Stimulated activated CD4-positive, alpha-beta T cell treated with anti-CD3 and anti-CD28 coated beads, Interleukin-1b, Interleukin-23, amount 100 ng/mL, for 1 hour (primary cell): ENCODE measurements around the gene SH2D4B.

ENCODE experiments used
- DNase-seq, 2 donors: peaks; one replicate each; pipeline ENCODE4 v3.0.0-alpha.2; 2020; ENCODE audit warnings: low read depth in 2 of 2

The SH2D4B gene

GRCh38 chr10:80589726-80590373, 52.1 kb downstream of the SH2D4B start:
- no peak for DNase-seq

- no peak for DNase-seq
These were observed 53.0 kb downstream of the SH2D4B start for GRCh38 chr10:80590585-80591125.

- DNase-seq = no peak
These were observed 58.9 kb downstream of the SH2D4B start for GRCh38 chr10:80596391-80597257.

- DNase-seq = no peak
These were observed 60.5 kb downstream of the SH2D4B start for GRCh38 chr10:80598084-80598798.

- no peak for DNase-seq
These were observed 61.2 kb downstream of the SH2D4B start for GRCh38 chr10:80598951-80599350.

GRCh38 chr10:80599424-80599847, 61.7 kb downstream of the SH2D4B start:
- peak in 1 of 2 donors; percentile 6 for DNase-seq

- DNase-seq = no peak
These were observed 62.6 kb downstream of the SH2D4B start for GRCh38 chr10:80600256-80600655.

GRCh38 chr10:80602881-80603280, 65.2 kb downstream of the SH2D4B start:
- DNase-seq = no peak

- DNase-seq = no peak
These were observed 65.8 kb downstream of the SH2D4B start for GRCh38 chr10:80603516-80603915.

- DNase-seq = no peak
These were observed 71.0 kb downstream of the SH2D4B start for GRCh38 chr10:80608706-80609105.

- no peak for DNase-seq
These were observed 71.6 kb downstream of the SH2D4B start for GRCh38 chr10:80609331-80609730.

GRCh38 chr10:80611481-80612185, 73.9 kb downstream of the SH2D4B start:
- DNase-seq = no peak

GRCh38 chr10:80612261-80612660, 74.6 kb downstream of the SH2D4B start:
- DNase-seq = no peak

GRCh38 chr10:80613466-80614170, 75.9 kb downstream of the SH2D4B start:
- no peak for DNase-seq

GRCh38 chr10:80614576-80615416, 77.1 kb downstream of the SH2D4B start:
- no peak for DNase-seq

- no peak for DNase-seq
These were observed 80.1 kb downstream of the SH2D4B start for GRCh38 chr10:80617807-80618206.

- no peak for DNase-seq
These were observed 81.3 kb downstream of the SH2D4B start for GRCh38 chr10:80619036-80619435.

- no peak for DNase-seq
These were observed 84.5 kb downstream of the SH2D4B start for GRCh38 chr10:80622153-80622552.

- DNase-seq = no peak
These were observed 92.6 kb downstream of the SH2D4B start for GRCh38 chr10:80630324-80630723.

- DNase-seq = no peak
These were observed 95.0 kb downstream of the SH2D4B start for GRCh38 chr10:80632742-80633141.
